Lower lobe of right lung (tissue), 2 donors: ENCODE measurements around the gene XCL2. TPM values are rescaled to one million over a fixed set of nuclear protein-coding genes. Genes with fewer than 3 reads are reported as not detected.

Experiments used
- ATAC-seq, 2 donors: fragments of 200-7000 bp; cut with Tn5 transposase; one replicate each; pipeline ENCODE4 v1.9.1; 2020 to 2022; ENCODE audit warnings: mild to moderate bottlenecking in 2 of 2, moderate library complexity in 2 of 2
- DNase-seq: peaks from one replicate; pipeline ENCODE4 v3.0.0-alpha.2; 2020
- H3K27ac ChIP-seq: fragments of 200-600 bp; one replicate; pipeline ENCODE4 v1.8.0; 2022
- H3K27me3 ChIP-seq: fragments of 200-600 bp; one replicate; pipeline ENCODE4 v1.8.0; 2022; ENCODE audit warnings: low read depth
- H3K36me3 ChIP-seq: fragments of 200-600 bp; one replicate; pipeline ENCODE4 v1.8.0; 2022; ENCODE audit warnings: mild to moderate bottlenecking
- H3K4me1 ChIP-seq: fragments of 200-600 bp; one replicate; pipeline ENCODE4 v1.8.0; 2022
- H3K4me3 ChIP-seq: fragments of 200-600 bp; one replicate; pipeline ENCODE4 v1.8.0; 2022; ENCODE audit warnings: mild to moderate bottlenecking
- H3K9me3 ChIP-seq: fragments of 200-600 bp; one replicate; pipeline ENCODE4 v1.8.0; 2022
- intact Hi-C: fragments of 100-400 bp; cut with DNase I; formaldehyde crosslinking; loops from one replicate; pipeline ENCODE4 v1.11.0; 2022
- total RNA-seq: library from RNA; stranded (reverse); fragmentation: NEBNext Ultra II Directional; extraction: Animal tissue kit (Norgen Biotek cat#: 25700); gene quantifications from one replicate; pipeline ENCODE4 v1.2.1, GENCODE V29; 2021
- TF ChIP-seq, protein P1 (sequence below): fragments of 200-600 bp; IDR thresholded peaks from one replicate; pipeline ENCODE4 v1.8.0; 2022; ENCODE audit warnings: antibody characterized with exemption, mild to moderate bottlenecking
- donor health status: DM: no; HTN: yes; CAD: no; lungs with severe emphysema.

Gene XCL2
- total RNA-seq, 1 donor from 2014 or later, result 2.0 TPM

DNA sequence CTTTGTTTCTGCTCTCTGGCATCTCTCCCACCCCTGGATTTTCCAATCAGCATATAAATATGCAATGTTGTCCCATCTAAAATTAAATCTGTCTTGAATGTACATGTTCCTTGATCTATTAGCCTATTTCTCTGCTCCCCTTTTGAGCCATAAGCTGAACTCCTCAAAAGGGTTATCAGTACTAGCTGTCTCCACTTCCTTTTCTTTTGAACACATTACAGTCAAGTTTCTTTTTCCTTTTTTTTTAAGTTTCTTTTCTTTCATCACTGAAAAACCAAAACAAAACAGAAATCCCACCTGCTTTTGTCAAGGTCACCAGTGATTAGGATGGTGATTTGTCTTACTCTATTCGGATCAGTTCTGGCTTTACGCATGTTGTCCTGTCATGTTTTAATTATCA, 29.3 kb downstream of the XCL2 start:
- intact Hi-C loops, result no loop called here
- TF ChIP-seq, protein P1, sequence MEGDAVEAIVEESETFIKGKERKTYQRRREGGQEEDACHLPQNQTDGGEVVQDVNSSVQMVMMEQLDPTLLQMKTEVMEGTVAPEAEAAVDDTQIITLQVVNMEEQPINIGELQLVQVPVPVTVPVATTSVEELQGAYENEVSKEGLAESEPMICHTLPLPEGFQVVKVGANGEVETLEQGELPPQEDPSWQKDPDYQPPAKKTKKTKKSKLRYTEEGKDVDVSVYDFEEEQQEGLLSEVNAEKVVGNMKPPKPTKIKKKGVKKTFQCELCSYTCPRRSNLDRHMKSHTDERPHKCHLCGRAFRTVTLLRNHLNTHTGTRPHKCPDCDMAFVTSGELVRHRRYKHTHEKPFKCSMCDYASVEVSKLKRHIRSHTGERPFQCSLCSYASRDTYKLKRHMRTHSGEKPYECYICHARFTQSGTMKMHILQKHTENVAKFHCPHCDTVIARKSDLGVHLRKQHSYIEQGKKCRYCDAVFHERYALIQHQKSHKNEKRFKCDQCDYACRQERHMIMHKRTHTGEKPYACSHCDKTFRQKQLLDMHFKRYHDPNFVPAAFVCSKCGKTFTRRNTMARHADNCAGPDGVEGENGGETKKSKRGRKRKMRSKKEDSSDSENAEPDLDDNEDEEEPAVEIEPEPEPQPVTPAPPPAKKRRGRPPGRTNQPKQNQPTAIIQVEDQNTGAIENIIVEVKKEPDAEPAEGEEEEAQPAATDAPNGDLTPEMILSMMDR, result no peak
- no peak for ATAC-seq
- H3K27ac ChIP-seq, result no peak overlapping the region
- no peaks in the 10 kb centered on the region for H3K27me3 ChIP-seq
- H3K4me1 ChIP-seq, result peaks cover 13% of the 10 kb centered on the region
- DNase-seq, result no peak
- no peaks in the 10 kb centered on the region for H3K9me3 ChIP-seq
- H3K4me3 ChIP-seq, result no peak overlapping the region
- no peaks in the 10 kb centered on the region for H3K36me3 ChIP-seq

DNA sequence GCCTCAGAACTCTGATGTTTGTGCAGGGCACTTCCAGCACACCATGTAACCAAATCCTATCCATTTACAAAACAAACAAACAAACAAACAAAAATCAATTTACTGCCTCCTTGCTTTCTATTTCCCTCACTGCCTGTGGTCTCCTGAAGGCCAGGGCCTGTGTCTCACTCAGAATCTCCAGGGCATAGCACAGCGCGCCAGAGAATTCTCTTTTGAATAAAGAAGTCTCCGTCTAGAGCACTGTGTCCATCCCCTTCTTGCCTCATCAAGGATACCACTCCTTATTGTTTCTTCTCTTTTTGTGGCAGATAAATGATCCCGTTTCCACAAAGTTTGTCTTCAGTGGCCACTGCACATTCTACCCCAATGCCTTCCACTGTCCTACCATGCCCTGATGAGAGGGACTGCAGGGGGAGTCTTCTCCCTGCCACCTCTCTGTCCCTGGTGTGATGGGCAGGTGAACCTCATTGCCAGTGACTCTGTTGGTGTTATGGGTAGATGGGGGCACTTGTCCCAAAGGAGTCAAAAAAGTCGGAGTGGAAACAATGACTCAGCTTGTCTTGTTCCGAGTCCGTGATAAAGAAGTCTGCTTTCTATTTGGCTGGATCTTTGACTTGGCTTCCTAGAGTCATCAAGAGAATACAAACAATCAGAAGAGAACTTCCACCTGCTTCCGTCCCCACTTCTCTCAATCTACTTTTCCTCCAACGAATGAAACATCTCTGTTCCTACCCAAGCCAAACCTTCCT, 30.0 kb downstream of the XCL2 start:
- H3K36me3 ChIP-seq, result no peaks in the 10 kb centered on the region
- no peak overlapping the region for H3K27ac ChIP-seq
- peak in 1 of 2 donors; percentile 14 for ATAC-seq
- no peaks in the 10 kb centered on the region for H3K27me3 ChIP-seq
- no peaks in the 10 kb centered on the region for H3K9me3 ChIP-seq
- H3K4me3 ChIP-seq, result no peak overlapping the region
- peaks cover 13% of the 10 kb centered on the region for H3K4me1 ChIP-seq
- intact Hi-C loops, result no loop called here
- DNase-seq, result no peak
- TF ChIP-seq, protein P1, result no peak

DNA sequence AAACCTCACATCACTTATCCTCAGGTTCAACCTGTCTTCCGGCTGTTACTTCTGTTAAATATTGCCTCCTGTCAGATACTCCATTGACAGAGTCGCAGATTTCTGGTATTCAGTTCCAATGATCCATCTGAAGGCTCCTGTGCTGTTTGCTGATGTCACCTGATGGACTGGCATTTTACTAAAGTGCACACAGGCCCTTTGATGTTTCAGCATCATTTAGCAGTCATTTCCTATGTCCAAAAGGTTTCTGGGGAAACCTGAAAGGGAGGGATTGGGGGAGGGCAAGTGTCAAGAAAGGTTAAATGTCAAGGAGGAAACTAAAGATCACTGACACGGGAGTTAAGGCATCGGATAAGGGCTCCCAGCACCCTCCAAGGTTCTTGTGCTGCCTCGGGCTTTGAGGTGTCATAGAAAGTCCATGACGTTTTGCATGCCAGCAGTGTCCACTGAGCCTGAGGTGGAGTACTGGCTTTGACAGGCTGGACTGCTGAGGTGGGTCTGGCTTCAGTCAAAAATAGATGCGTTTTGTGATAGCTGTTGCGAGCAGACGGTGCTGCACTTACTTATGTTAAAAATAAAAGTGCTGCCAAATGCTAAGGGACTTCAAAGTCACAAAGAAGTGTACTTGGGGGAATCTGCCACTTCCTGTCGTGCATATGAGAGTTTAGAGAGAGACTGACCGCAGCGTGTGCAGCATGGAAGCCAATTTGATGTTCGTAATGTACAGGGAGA, 30.8 kb downstream of the XCL2 start:
- no peaks in the 10 kb centered on the region for H3K36me3 ChIP-seq
- peaks cover 13% of the 10 kb centered on the region for H3K4me1 ChIP-seq
- H3K9me3 ChIP-seq, result no peaks in the 10 kb centered on the region
- TF ChIP-seq, protein P1, result no peak
- ATAC-seq (peak in 1 of 2 donors; percentile 28), DNase-seq (no peak)
- H3K27me3 ChIP-seq, result no peaks in the 10 kb centered on the region
- no peak overlapping the region for H3K27ac ChIP-seq
- no peak overlapping the region for H3K4me3 ChIP-seq
- intact Hi-C loops, result no loop called here

DNA sequence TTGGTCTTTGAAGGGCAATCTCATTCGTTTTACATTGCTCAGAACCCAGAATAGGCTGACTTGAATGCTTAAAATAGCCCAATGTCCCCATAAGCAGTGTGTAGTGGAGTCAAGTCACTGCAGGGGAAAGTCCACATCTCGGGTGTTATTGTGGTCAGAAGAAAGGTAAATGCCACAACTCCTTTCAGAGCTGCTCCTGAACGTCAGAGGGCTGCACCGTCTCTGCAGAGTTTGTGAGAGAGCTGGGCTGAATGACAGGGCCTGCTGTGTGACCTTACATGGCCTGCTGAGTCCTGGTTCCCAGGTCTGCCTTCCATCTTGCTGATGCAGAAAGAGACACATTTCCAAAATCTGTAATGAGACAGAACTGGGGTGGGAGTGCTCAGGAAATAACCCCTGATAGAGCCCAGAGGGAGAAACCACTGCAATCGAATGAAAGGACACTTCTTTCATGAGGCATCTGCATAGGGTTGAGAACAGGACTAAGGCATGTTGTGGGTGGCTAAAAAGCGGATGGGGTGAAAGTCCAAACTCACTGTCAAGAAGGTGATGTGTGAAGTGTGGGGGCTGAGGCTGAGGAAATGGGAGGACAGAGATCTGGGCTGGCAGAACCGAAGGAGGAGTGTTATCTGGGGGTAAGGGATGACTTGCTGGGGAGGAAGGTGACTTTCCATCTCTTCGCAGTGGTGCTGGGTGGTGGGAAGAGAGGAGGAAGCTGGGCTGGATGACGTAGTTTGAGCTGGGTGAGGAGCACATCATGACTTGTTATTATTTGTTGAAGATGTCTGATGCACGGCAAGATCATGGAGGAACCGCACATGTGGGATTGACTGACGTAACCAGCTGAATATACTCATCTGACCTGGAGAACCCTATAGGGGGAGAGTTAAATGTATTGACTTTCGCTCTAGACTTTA, 33.7 kb downstream of the XCL2 start:
- Histone ChIP-seq H3K9me3 (no peaks in the 10 kb centered on the region), H3K4me1 (peaks cover 13% of the 10 kb centered on the region), H3K27ac (no peak overlapping the region), H3K27me3 (no peaks in the 10 kb centered on the region), H3K36me3 (no peaks in the 10 kb centered on the region), H3K4me3 (no peak overlapping the region)
- intact Hi-C loops, result no loop called here
- ATAC-seq (no peak), DNase-seq (no peak)
- TF ChIP-seq, protein P1, result no peak

DNA sequence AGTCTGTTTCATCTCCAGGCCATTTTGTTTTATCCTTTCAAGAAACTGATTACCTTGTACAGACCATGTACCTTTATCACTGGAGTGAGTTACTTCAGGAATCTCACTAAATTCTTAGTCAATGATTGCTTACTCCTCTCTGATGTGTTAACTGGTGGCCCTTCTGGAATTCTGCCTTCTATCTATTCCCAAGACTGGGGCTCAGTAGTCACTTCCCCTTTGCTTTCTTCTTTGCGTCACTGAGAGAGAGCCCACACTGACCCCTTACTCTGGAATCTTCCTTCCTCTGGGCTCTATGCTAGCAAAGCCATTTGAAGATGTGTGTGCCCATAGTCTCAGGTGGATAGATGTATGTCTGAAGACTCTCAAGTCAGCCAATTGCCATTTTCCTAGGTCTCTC, 34.6 kb downstream of the XCL2 start:
- no peak overlapping the region for H3K4me3 ChIP-seq
- ATAC-seq, result no peak
- intact Hi-C loops, result no loop called here
- peaks cover 14% of the 10 kb centered on the region for H3K4me1 ChIP-seq
- TF ChIP-seq, protein P1, result no peak
- H3K9me3 ChIP-seq, result no peaks in the 10 kb centered on the region
- H3K27me3 ChIP-seq, result no peaks in the 10 kb centered on the region
- H3K27ac ChIP-seq, result no peak overlapping the region
- no peaks in the 10 kb centered on the region for H3K36me3 ChIP-seq
- DNase-seq, result no peak
